Endothelial cell of umbilical vein (primary cell): Measurements from ENCODE around the gene BHMT. TPM values are rescaled to one million over a fixed set of nuclear protein-coding genes. Genes with fewer than 3 reads are reported as not detected.

Experiments used
- BruUV-seq: library from RNA; stranded (reverse); fragments of 400-500 nt; replicated peaks from 2 replicates; lab custom pipeline; 2021; lab: Mats Ljungman, UMichigan
- CTCF ChIA-PET: fragments of 300-600, 350-600 bp; sonication (Branson Sonifier 250); formaldehyde crosslinking; loops from one replicate; lab custom pipeline; 2021; ENCODE audit warnings: antibody characterized with exemption, inconsistent platforms; lab: Charles Lee
- POLR2A ChIA-PET: fragments of 300-600, 350-600 bp; sonication (Branson Sonifier 250); formaldehyde crosslinking; loops from one replicate; lab custom pipeline; 2021; ENCODE audit warnings: antibody characterized with exemption, inconsistent platforms; lab: Charles Lee
- DNase-seq: peaks from one replicate; pipeline ENCODE4 v3.0.0-alpha.2; 2011; ENCODE audit warnings: low read depth, low spot score
- FAIRE-seq: peaks from 2 replicates; lab custom pipeline; 2011; peaks lifted over from hg19 to GRCh38; lab: Jason Lieb, UNC
- H2AFZ ChIP-seq: 2 replicates; pipeline ENCODE4 v1.6.0; 2012; ENCODE audit warnings: low read depth, low read length, control low read depth, inconsistent platforms
- H3K27ac ChIP-seq: 2 replicates; pipeline ENCODE4 v1.5.1; 2011; ENCODE audit warnings: low read depth, mild to moderate bottlenecking, control low read depth, low read length, moderate library complexity; ENCODE audit not compliant: insufficient read depth
- H3K27me3 ChIP-seq, 2 experiments: 2 replicates each; pipeline versions ENCODE4 v1.6.0 to v1.6.1; 2011; ENCODE audit warnings: low read length in 2 of 2, mixed read lengths in 1 of 2; ENCODE audit not compliant: control insufficient read depth in 2 of 2, insufficient read depth in 2 of 2
- H3K36me3 ChIP-seq, 2 experiments: 2 replicates in 1 of 2; 3 replicates in 1 of 2; pipeline ENCODE4 v1.5.1; 2011; ENCODE audit warnings: low read length in 2 of 2, mild to moderate bottlenecking in 1 of 2, moderate library complexity in 1 of 2; ENCODE audit not compliant: control insufficient read depth in 2 of 2, insufficient read depth in 2 of 2; ENCODE audit errors: extremely low read depth in 1 of 2
- H3K4me1 ChIP-seq: 3 replicates; pipeline ENCODE4 v1.5.1; 2011; ENCODE audit warnings: mild to moderate bottlenecking, low read length; ENCODE audit not compliant: control insufficient read depth, insufficient read depth; ENCODE audit errors: extremely low read depth
- H3K4me2 ChIP-seq: 2 replicates; pipeline ENCODE4 v1.6.1; 2011; ENCODE audit warnings: low read length, control low read depth, mixed read lengths; ENCODE audit not compliant: insufficient read depth
- H3K4me3 ChIP-seq, 3 experiments: fragments of 200-600 bp in 1 of 3; sonication (generic), shearing (Covaris generic) in 1 of 3; replicated peaks in 1 of 3; 2 replicates each; pipeline ENCODE4 v1.5.1; 2011 to 2016; ENCODE audit warnings: control low read depth in 3 of 3, low read length in 3 of 3, mild to moderate bottlenecking in 2 of 3, inconsistent platforms in 1 of 3, low read depth in 1 of 3, moderate library complexity in 1 of 3; ENCODE audit not compliant: insufficient read depth in 1 of 3
- H3K79me2 ChIP-seq: 2 replicates; pipeline ENCODE4 v1.6.0; 2012; ENCODE audit warnings: low read length, inconsistent platforms; ENCODE audit not compliant: control insufficient read depth, insufficient read depth
- H3K9ac ChIP-seq: replicated peaks from 2 replicates; pipeline ENCODE3; 2011; ENCODE audit warnings: low read length, control low read depth; ENCODE audit not compliant: insufficient read depth; ENCODE audit errors: extremely low read depth
- H3K9me1 ChIP-seq: replicated peaks from 3 replicates; pipeline ENCODE4 v1.6.0; 2011; ENCODE audit warnings: mild to moderate bottlenecking, low read length; ENCODE audit not compliant: control insufficient read depth, insufficient read depth; ENCODE audit errors: extremely low read depth
- H3K9me3 ChIP-seq: replicated peaks from 2 replicates; pipeline ENCODE4 v1.5.1; 2012; ENCODE audit warnings: low read length, inconsistent platforms; ENCODE audit not compliant: control insufficient read depth, insufficient read depth
- H4K20me1 ChIP-seq: replicated peaks from 2 replicates; pipeline ENCODE3; 2011; ENCODE audit warnings: mild to moderate bottlenecking, low read length; ENCODE audit not compliant: control insufficient read depth, insufficient read depth; ENCODE audit errors: extremely low read depth
- CTCF ChIP-seq, 2 donors: IDR thresholded peaks; 1 replicate in 1 of 2; 2 replicates in 1 of 2; pipeline ENCODE4 v1.5.1; 2011; ENCODE audit warnings: low read length in 2 of 2, mild to moderate bottlenecking in 2 of 2, moderate library complexity in 2 of 2, control low read depth in 1 of 2, inconsistent platforms in 1 of 2, low read depth in 1 of 2; ENCODE audit not compliant: insufficient read depth in 1 of 2; ENCODE audit errors: extremely low read depth in 1 of 2
- FOS ChIP-seq: IDR thresholded peaks from 2 replicates; pipeline ENCODE4 v1.6.1; 2011; ENCODE audit warnings: mild to moderate bottlenecking, low read length, moderate library complexity, borderline replicate concordance; ENCODE audit not compliant: insufficient read depth
- GATA2 ChIP-seq: IDR thresholded peaks from 2 replicates; pipeline ENCODE4 v1.7.0; 2011; ENCODE audit warnings: low read depth, mild to moderate bottlenecking, moderate library complexity, mixed read lengths, low read length; ENCODE audit not compliant: insufficient read length, insufficient read depth
- JUN ChIP-seq: IDR thresholded peaks from 2 replicates; pipeline ENCODE4 v1.6.1; 2011; ENCODE audit warnings: borderline replicate concordance, low read depth; ENCODE audit not compliant: insufficient read length, insufficient read depth
- POLR2A ChIP-seq: IDR thresholded peaks from 2 replicates; pipeline ENCODE4 v1.6.1; 2012; ENCODE audit warnings: low read depth, mild to moderate bottlenecking, control low read depth, low read length
- dilution Hi-C: fragments of 300-500 bp; cut with MboI; formaldehyde crosslinking; loops from one replicate; pipeline ENCODE4 v1.15.0; 2019; ENCODE audit warnings: low sequenced_read_pairs; ENCODE audit not compliant: extremely low pct_ligation_motif_present
- intact Hi-C: fragments of 100-400 bp; cut with micrococcal nuclease; formaldehyde crosslinking; loops from one replicate; pipeline ENCODE4 v1.10.0; 2022
- polyA plus RNA-seq, 4 experiments: library from polyadenylated mRNA; depleted of rRNA in 3 of 4; stranded (reverse) in 3 of 4; unstranded in 1 of 4; fragments of >200 nt; gene quantifications; 2 replicates each; pipeline versions ENCODE4 v1.2.1 to v1.2.3, GENCODE V29; 2011 to 2012; ENCODE audit warnings: missing spikeins in 1 of 4
- total RNA-seq: library from RNA; stranded (reverse); gene quantifications from 2 replicates; pipeline ENCODE4 v1.2.3, GENCODE V29; 2021

BHMT gene
- total and polyA plus RNA-seq, 2 donors (not counting 3 experiments of a cell fraction or from before 2014, with no cell fraction given) = not detected

GRCh38 chr5:79133657-79134451, 22.2 kb downstream of the BHMT start:
- Histone ChIP-seq H3K9ac (peak overlapping the region; percentile 24), H2AFZ (peak overlapping the region; percentile 97), H3K79me2 (no peaks in the 10 kb centered on the region), H3K27ac (peak overlapping the region; percentile 62), H3K9me1 (no peaks in the 10 kb centered on the region), H3K4me1 (peaks cover 11% of the 10 kb centered on the region), H4K20me1 (no peaks in the 10 kb centered on the region), H3K4me2 (peak overlapping the region; percentile 94), H3K27me3 (peaks cover 2 to 3% of the 10 kb centered on the region in 2 experiments), H3K36me3 (no peaks in the 10 kb centered on the region), H3K4me3 (peak overlapping the region in 2 of 3 experiments; percentile 0 to 50), H3K9me3 (no peaks in the 10 kb centered on the region)
- CTCF ChIA-PET = interaction anchor here (0.5 to 8.8 kb wide), 82 partner anchors 9 to 950 kb away, joined by 3 to 726 read pairs (median 4); partner anchors contain the start of genes ARSB, HOMER1 and JMY
- no TSS peak for BruUV-seq
- dilution Hi-C loops = no loop called here
- POLR2A ChIA-PET = interaction anchor here (0.9 kb wide), 1 partner anchor 109 kb away, joined by 4 read pairs; no protein-coding TSS in a partner anchor
- TF ChIP-seq GATA2 (no peak), JUN (peak; percentile 37), POLR2A (no peak), CTCF (IDR thresholded peaks at IDR 0.05; ENCODE audit: extremely low read depth in 1 of 2, insufficient read depth in 1 of 2, low read depth in 1 of 2, low read length in 2 of 2) (peak; percentile 69 to 78), FOS (peak; percentile 68)
- peak; percentile 88 for DNase-seq
- intact Hi-C loops = loop anchor here (1.0 to 5.0 kb wide), 10 partner anchors 101 to 948 kb away; partner anchors contain the start of gene HOMER1
- FAIRE-seq = peak; percentile 85
